ENCODE results near the gene KYNU. TPM values are rescaled to one million over a fixed set of nuclear protein-coding genes. Genes with fewer than 3 reads are reported as not detected.

The KYNU gene
- total and polyA plus RNA-seq, 9 of the 15 experiments (the other 6 are each of a cell fraction or from before 2014, with no cell fraction given) = 2.6 to 11.6 (median 7.2) TPM

DNA sequence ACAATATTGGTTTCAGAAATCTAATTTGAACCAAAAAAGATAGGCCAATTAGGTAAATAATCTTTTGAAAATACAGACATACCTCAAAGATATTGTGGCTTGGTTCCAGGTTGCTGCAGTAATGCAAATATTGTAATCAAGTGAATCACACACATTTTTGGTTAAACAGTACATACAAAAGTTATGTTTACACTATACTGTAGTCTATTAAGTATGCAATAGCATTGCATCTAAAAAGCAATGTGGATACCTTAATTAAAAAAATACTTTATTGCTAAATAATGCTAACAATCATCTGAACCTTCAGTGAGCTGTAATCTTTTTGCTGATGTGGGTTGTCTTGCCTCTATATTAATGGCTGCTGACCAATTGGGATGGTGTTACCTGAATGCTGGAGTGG lies 67.3 kb downstream of the KYNU start:
- intact Hi-C loops (cut with micrococcal nuclease) = no loop called here
- Histone ChIP-seq H3K9ac (ENCODE audit: insufficient read depth in 1 of 2, low read depth in 2 of 2, low read length in 2 of 2) (no peak overlapping the region), H3K9me1 (ENCODE audit: control insufficient read depth, insufficient read depth, low read length) (no peaks in the 10 kb centered on the region), H3K27me3 (ENCODE audit: control insufficient read depth in 2 of 2, insufficient read depth in 2 of 2, low read length in 2 of 2) (no peaks in the 10 kb centered on the region), H2AFZ (ENCODE audit: low read depth, low read length) (no peak overlapping the region), H3K9me3 (replicated peaks; ENCODE audit: control insufficient read depth, insufficient read depth, low read depth, low read length) (no peaks in the 10 kb centered on the region), H3K4me1 (replicated peaks in 1 of 2; ENCODE audit: control insufficient read depth in 2 of 2, insufficient read depth in 2 of 2, low read length in 2 of 2) (no peaks in the 10 kb centered on the region), H3K27ac (ENCODE audit: extremely low read depth, low read depth, low read length) (no peak overlapping the region), H4K20me1 (replicated peaks; ENCODE audit: control insufficient read depth, insufficient read depth, low read length) (no peaks in the 10 kb centered on the region), H3K36me3 (ENCODE audit: control insufficient read depth, insufficient read depth, low read length) (no peaks in the 10 kb centered on the region), H3K4me2 (ENCODE audit: insufficient read depth, low read length) (no peak overlapping the region), H3K79me2 (ENCODE audit: control insufficient read depth, insufficient read depth, low read length) (no peaks in the 10 kb centered on the region), H3K4me3 (no peak overlapping the region)
- TF ChIP-seq ZZZ3 (IDR thresholded peaks at IDR 0.05) (no peak), HDAC2 (IDR thresholded peaks at IDR 0.05) (no peak), ZNF431 (CRISPR knock-in tag; IDR thresholded peaks at IDR 0.05) (no peak), RBM22 (IDR thresholded peaks at IDR 0.05; ENCODE audit: low read depth, low read length, poor library complexity, severe bottlenecking) (no peak), ZNF444 (CRISPR knock-in tag; IDR thresholded peaks at IDR 0.05) (no peak), POLR2A (conservative IDR thresholded peaks at IDR 0.05) (no peak), CHCHD3 (CRISPR knock-in tag; IDR thresholded peaks at IDR 0.05) (no peak)
- TF ChIP-seq, protein P1, sequence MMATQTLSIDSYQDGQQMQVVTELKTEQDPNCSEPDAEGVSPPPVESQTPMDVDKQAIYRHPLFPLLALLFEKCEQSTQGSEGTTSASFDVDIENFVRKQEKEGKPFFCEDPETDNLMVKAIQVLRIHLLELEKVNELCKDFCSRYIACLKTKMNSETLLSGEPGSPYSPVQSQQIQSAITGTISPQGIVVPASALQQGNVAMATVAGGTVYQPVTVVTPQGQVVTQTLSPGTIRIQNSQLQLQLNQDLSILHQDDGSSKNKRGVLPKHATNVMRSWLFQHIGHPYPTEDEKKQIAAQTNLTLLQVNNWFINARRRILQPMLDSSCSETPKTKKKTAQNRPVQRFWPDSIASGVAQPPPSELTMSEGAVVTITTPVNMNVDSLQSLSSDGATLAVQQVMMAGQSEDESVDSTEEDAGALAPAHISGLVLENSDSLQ (IDR thresholded peaks at IDR 0.05) = no peak
- DNase-seq (ENCODE audit: extremely low read depth in 1 of 4, low spot score in 3 of 4) = no peak
- in situ Hi-C loops (cut with MboI) = no loop called here
- CTCF ChIA-PET (ENCODE audit: low intra/inter-chr PET ratio) = no interaction called here
- no peak for FAIRE-seq
- no peak for ATAC-seq
- BruUV-seq (replicated peaks) = no TSS peak
- POLR2A ChIA-PET = no interaction called here

DNA sequence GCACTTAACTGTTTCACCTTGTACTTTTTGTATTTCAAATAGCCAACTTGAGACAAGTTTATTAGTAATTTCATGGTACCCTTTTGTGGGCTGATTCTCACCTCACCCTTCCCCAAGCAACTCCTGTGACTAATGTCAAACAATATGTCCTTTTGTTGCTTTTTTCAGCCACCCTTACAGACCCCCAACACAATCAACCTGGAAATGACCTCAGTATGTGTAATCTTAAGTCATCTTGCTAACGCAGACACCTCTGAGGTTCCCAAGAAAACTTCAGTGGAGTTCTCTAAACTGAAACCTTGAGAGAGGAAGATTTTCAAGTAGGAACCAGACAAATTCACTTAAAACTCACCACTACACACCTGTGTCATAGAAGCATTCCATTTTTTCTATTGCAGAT lies 69.5 kb downstream of the KYNU start:
- no peak for FAIRE-seq
- 7% methylated on average over 1 of the region's 1 CpG for WGBS (ENCODE audit: insufficient coverage, low coverage, missing lambda C conversion rate)
- CTCF ChIA-PET (ENCODE audit: low intra/inter-chr PET ratio) = no interaction called here
- TF ChIP-seq MED1 (CRISPR knock-in tag; IDR thresholded peaks at IDR 0.05; ENCODE audit: borderline replicate concordance) (no peak), ARID2 (IDR thresholded peaks at IDR 0.05) (no peak), ILK (tag; IDR thresholded peaks at IDR 0.05; ENCODE audit: borderline replicate concordance, low read depth) (no peak), GATAD2B (IDR thresholded peaks at IDR 0.05; ENCODE audit: borderline replicate concordance) (no peak), RBBP5 (IDR thresholded peaks at IDR 0.05; ENCODE audit: borderline replicate concordance, insufficient read depth, low read length, poor library complexity, severe bottlenecking) (no peak), ZNF77 (CRISPR knock-in tag; IDR thresholded peaks at IDR 0.05) (no peak), HSF4 (CRISPR knock-in tag; IDR thresholded peaks at IDR 0.05; ENCODE audit: borderline replicate concordance) (no peak), TBL1XR1 (IDR thresholded peaks at IDR 0.05; ENCODE audit: low read length in 2 of 2) (no peak)
- TF ChIP-seq, protein P2, sequence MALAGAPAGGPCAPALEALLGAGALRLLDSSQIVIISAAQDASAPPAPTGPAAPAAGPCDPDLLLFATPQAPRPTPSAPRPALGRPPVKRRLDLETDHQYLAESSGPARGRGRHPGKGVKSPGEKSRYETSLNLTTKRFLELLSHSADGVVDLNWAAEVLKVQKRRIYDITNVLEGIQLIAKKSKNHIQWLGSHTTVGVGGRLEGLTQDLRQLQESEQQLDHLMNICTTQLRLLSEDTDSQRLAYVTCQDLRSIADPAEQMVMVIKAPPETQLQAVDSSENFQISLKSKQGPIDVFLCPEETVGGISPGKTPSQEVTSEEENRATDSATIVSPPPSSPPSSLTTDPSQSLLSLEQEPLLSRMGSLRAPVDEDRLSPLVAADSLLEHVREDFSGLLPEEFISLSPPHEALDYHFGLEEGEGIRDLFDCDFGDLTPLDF (CRISPR knock-in tag; IDR thresholded peaks at IDR 0.05) = no peak

More for the DNA sequence above, 69.5 kb downstream of the KYNU start:
- ATAC-seq (no peak), DNase-seq (ENCODE audit: extremely low read depth in 1 of 4, low spot score in 3 of 4) (no peak)
- Histone ChIP-seq H3K79me2 (ENCODE audit: control insufficient read depth, insufficient read depth, low read length) (no peaks in the 10 kb centered on the region), H3K27ac (ENCODE audit: extremely low read depth, low read depth, low read length) (no peak overlapping the region), H3K9me1 (ENCODE audit: control insufficient read depth, insufficient read depth, low read length) (no peaks in the 10 kb centered on the region), H3K27me3 (ENCODE audit: control insufficient read depth in 2 of 2, insufficient read depth in 2 of 2, low read length in 2 of 2) (no peaks in the 10 kb centered on the region), H3K36me3 (ENCODE audit: control insufficient read depth, insufficient read depth, low read length) (no peaks in the 10 kb centered on the region), H3K4me1 (replicated peaks in 1 of 2; ENCODE audit: control insufficient read depth in 2 of 2, insufficient read depth in 2 of 2, low read length in 2 of 2) (no peaks in the 10 kb centered on the region), H4K20me1 (replicated peaks; ENCODE audit: control insufficient read depth, insufficient read depth, low read length) (no peaks in the 10 kb centered on the region), H3K9ac (ENCODE audit: insufficient read depth in 1 of 2, low read depth in 2 of 2, low read length in 2 of 2) (no peak overlapping the region), H3K9me3 (replicated peaks; ENCODE audit: control insufficient read depth, insufficient read depth, low read depth, low read length) (no peaks in the 10 kb centered on the region), H2AFZ (ENCODE audit: low read depth, low read length) (no peak overlapping the region), H3K4me2 (ENCODE audit: insufficient read depth, low read length) (no peak overlapping the region), H3K4me3 (no peak overlapping the region)
- in situ Hi-C loops (cut with MboI) (no loop called here), intact Hi-C loops (cut with micrococcal nuclease) (no loop called here)
- POLR2A ChIA-PET = no interaction called here
- no TSS peak for BruUV-seq (replicated peaks)

Data from K562 (cell line).